Measurements from ENCODE around the gene PPP1R15B.
"Not testable (repeated sequence)": the region's sequence is repeated elsewhere in the genome, so short reads cannot be mapped to it uniquely, and the experiment has no call there.

PPP1R15B gene

GRCh38 chr1:204443871-204444581 lies 32.4 kb upstream of the PPP1R15B start:
- DNase-seq, result no peak

GRCh38 chr1:204443260-204443619 lies 31.6 kb upstream of the PPP1R15B start:
- DNase-seq, result no peak

GRCh38 chr1:204442376-204443259 lies 31.0 kb upstream of the PPP1R15B start:
- DNase-seq, result no peak

GRCh38 chr1:204441558-204441957 lies 29.9 kb upstream of the PPP1R15B start:
- no peak for DNase-seq

- no peak for DNase-seq
Observed at GRCh38 chr1:204439621-204440375, 28.2 kb upstream of the PPP1R15B start.

GRCh38 chr1:204438628-204439027 lies 27.0 kb upstream of the PPP1R15B start:
- no peak for DNase-seq

GRCh38 chr1:204437796-204438570 lies 26.4 kb upstream of the PPP1R15B start:
- DNase-seq, result no peak

GRCh38 chr1:204435872-204436271 lies 24.3 kb upstream of the PPP1R15B start:
- no peak for DNase-seq

- DNase-seq, result peak; percentile 51
Observed at GRCh38 chr1:204435381-204435831, 23.8 kb upstream of the PPP1R15B start.

- peak; percentile 20 for DNase-seq
Observed at GRCh38 chr1:204434116-204434755, 22.6 kb upstream of the PPP1R15B start.

GRCh38 chr1:204432708-204433107 lies 21.1 kb upstream of the PPP1R15B start:
- no peak for DNase-seq

- DNase-seq, result peak; percentile 87
Observed at GRCh38 chr1:204431310-204432184, 19.9 kb upstream of the PPP1R15B start.

- DNase-seq, result no peak
Observed at GRCh38 chr1:204429746-204430145, 18.1 kb upstream of the PPP1R15B start.

GRCh38 chr1:204426971-204427701 lies 15.5 kb upstream of the PPP1R15B start:
- no peak for DNase-seq

GRCh38 chr1:204426474-204426873 lies 14.9 kb upstream of the PPP1R15B start:
- DNase-seq, result no peak

- no peak for DNase-seq
Observed at GRCh38 chr1:204426035-204426436, 14.4 kb upstream of the PPP1R15B start.

- no peak for DNase-seq
Observed at GRCh38 chr1:204424621-204425020, 13.0 kb upstream of the PPP1R15B start.

GRCh38 chr1:204422061-204422705 lies 10.6 kb upstream of the PPP1R15B start:
- not testable (repeated sequence) for DNase-seq

GRCh38 chr1:204421441-204421840 lies 9.8 kb upstream of the PPP1R15B start:
- no peak for DNase-seq
